Fibroblast of upper back skin (primary cell): Measurements from ENCODE around the gene NUP93.

Experiments used
- DNase-seq: peaks from one replicate; pipeline ENCODE4 v3.0.0-alpha.2; 2013

Gene NUP93

GRCh38 chr16:56747486-56748045, 17.6 kb downstream of the NUP93 start:
- DNase-seq = peak; percentile 23

- DNase-seq = no peak
These were observed 18.3 kb downstream of the NUP93 start for GRCh38 chr16:56748191-56748590.

GRCh38 chr16:56748826-56749225, 18.9 kb downstream of the NUP93 start:
- no peak for DNase-seq

- DNase-seq = no peak
These were observed 20.0 kb downstream of the NUP93 start for GRCh38 chr16:56749672-56750491.

GRCh38 chr16:56753410-56753809, 23.5 kb downstream of the NUP93 start:
- peak; percentile 62 for DNase-seq

- DNase-seq = no peak
These were observed 25.1 kb downstream of the NUP93 start for GRCh38 chr16:56755038-56755437.

- DNase-seq = no peak
These were observed 28.5 kb downstream of the NUP93 start for GRCh38 chr16:56758432-56758831.

- no peak for DNase-seq
These were observed 29.0 kb downstream of the NUP93 start for GRCh38 chr16:56758930-56759329.

- DNase-seq = no peak
These were observed 33.5 kb downstream of the NUP93 start for GRCh38 chr16:56763291-56763916.

- no peak for DNase-seq
These were observed 34.9 kb downstream of the NUP93 start for GRCh38 chr16:56764835-56765234.

- no peak for DNase-seq
These were observed 36.0 kb downstream of the NUP93 start for GRCh38 chr16:56765949-56766348.

- DNase-seq = no peak
These were observed 37.1 kb downstream of the NUP93 start for GRCh38 chr16:56767024-56767423.

GRCh38 chr16:56769677-56770076, 39.7 kb downstream of the NUP93 start:
- DNase-seq = no peak

- DNase-seq = no peak
These were observed 41.8 kb downstream of the NUP93 start for GRCh38 chr16:56771558-56772279.

GRCh38 chr16:56773532-56773931, 43.6 kb downstream of the NUP93 start:
- no peak for DNase-seq

GRCh38 chr16:56774016-56774680, 44.2 kb downstream of the NUP93 start:
- DNase-seq = no peak

- no peak for DNase-seq
These were observed 45.2 kb downstream of the NUP93 start for GRCh38 chr16:56775162-56775561.

GRCh38 chr16:56776562-56776961, 46.6 kb downstream of the NUP93 start:
- peak; percentile 57 for DNase-seq

GRCh38 chr16:56777001-56777400, 47.1 kb downstream of the NUP93 start:
- no peak for DNase-seq

- DNase-seq = peak; percentile 25
These were observed 47.6 kb downstream of the NUP93 start for GRCh38 chr16:56777482-56777881.

GRCh38 chr16:56779906-56780305, 50.0 kb downstream of the NUP93 start:
- no peak for DNase-seq

GRCh38 chr16:56780646-56781045, 50.7 kb downstream of the NUP93 start:
- no peak for DNase-seq

- DNase-seq = peak; percentile 32
These were observed 51.6 kb downstream of the NUP93 start for GRCh38 chr16:56781528-56781961.
